ENCODE results near the gene NR0B2.
"Not testable (repeated sequence)": the region's sequence is repeated elsewhere in the genome, so short reads cannot be mapped to it uniquely, and the experiment has no call there.

NR0B2 gene

GRCh38 chr1:26888231-26888630 lies 25.5 kb downstream of the NR0B2 start:
- no peak overlapping the region for H3K4me3 ChIP-seq (ENCODE audit: low read length)
- no peaks in the 10 kb centered on the region for H3K4me1 ChIP-seq (ENCODE audit: insufficient read depth, low read length)
- no peak overlapping the region for H3K27ac ChIP-seq (ENCODE audit: low read depth, low read length)
- no peak overlapping the region for H3K9ac ChIP-seq (ENCODE audit: low read depth, low read length)
- WGBS = 100% methylated on average over 1 of the region's 1 CpG
- no peaks in the 10 kb centered on the region for H3K27me3 ChIP-seq (ENCODE audit: insufficient read depth, low read length)
- H3K36me3 ChIP-seq (ENCODE audit: insufficient read depth, low read length) = peaks cover 63% of the 10 kb centered on the region
- H3K9me3 ChIP-seq (ENCODE audit: insufficient read depth, low read depth, low read length) = no peaks in the 10 kb centered on the region

- 100% methylated on average over 1 of the region's 1 CpG for WGBS
- no peaks in the 10 kb centered on the region for H3K4me1 ChIP-seq (ENCODE audit: insufficient read depth, low read length)
- H3K27ac ChIP-seq (ENCODE audit: low read depth, low read length) = no peak overlapping the region
- H3K9me3 ChIP-seq (ENCODE audit: insufficient read depth, low read depth, low read length) = no peaks in the 10 kb centered on the region
- H3K4me3 ChIP-seq (ENCODE audit: low read length) = no peak overlapping the region
- H3K27me3 ChIP-seq (ENCODE audit: insufficient read depth, low read length) = no peaks in the 10 kb centered on the region
- peaks cover 63% of the 10 kb centered on the region for H3K36me3 ChIP-seq (ENCODE audit: insufficient read depth, low read length)
- no peak overlapping the region for H3K9ac ChIP-seq (ENCODE audit: low read depth, low read length)
Observed at GRCh38 chr1:26887125-26887524, 26.6 kb downstream of the NR0B2 start.

GRCh38 chr1:26882696-26883463 lies 30.9 kb downstream of the NR0B2 start:
- WGBS = 92% methylated on average over 5 of the region's 5 CpGs

GRCh38 chr1:26881611-26882010 lies 32.2 kb downstream of the NR0B2 start:
- H3K9ac ChIP-seq (ENCODE audit: low read depth, low read length); H3K4me3 ChIP-seq (ENCODE audit: low read length); H3K4me1 ChIP-seq (ENCODE audit: insufficient read depth, low read length); H3K27me3 ChIP-seq (ENCODE audit: insufficient read depth, low read length); H3K27ac ChIP-seq (ENCODE audit: low read depth, low read length); H3K9me3 ChIP-seq (ENCODE audit: insufficient read depth, low read depth, low read length): not testable (repeated sequence)
- peaks cover 86% of the 10 kb centered on the region for H3K36me3 ChIP-seq (ENCODE audit: insufficient read depth, low read length)
- whole genome bisulfite sequencing = 88% methylated on average over 6 of the region's 6 CpGs

More at GRCh38 chr1:26882696-26883463, 30.9 kb downstream of the NR0B2 start:
- Histone ChIP-seq H3K9ac (ENCODE audit: low read depth, low read length) (no peak overlapping the region), H3K4me1 (ENCODE audit: insufficient read depth, low read length) (no peaks in the 10 kb centered on the region), H3K27ac (ENCODE audit: low read depth, low read length) (no peak overlapping the region), H3K9me3 (ENCODE audit: insufficient read depth, low read depth, low read length) (no peaks in the 10 kb centered on the region), H3K27me3 (ENCODE audit: insufficient read depth, low read length) (no peaks in the 10 kb centered on the region), H3K36me3 (ENCODE audit: insufficient read depth, low read length) (peaks cover 81% of the 10 kb centered on the region), H3K4me3 (ENCODE audit: low read length) (no peak overlapping the region)

- Histone ChIP-seq H3K4me1 (ENCODE audit: insufficient read depth, low read length) (no peaks in the 10 kb centered on the region), H3K9me3 (ENCODE audit: insufficient read depth, low read depth, low read length) (no peaks in the 10 kb centered on the region)
- 98% methylated on average over 4 of the region's 4 CpGs for WGBS
Observed at GRCh38 chr1:26879793-26880192, 34.0 kb downstream of the NR0B2 start.

GRCh38 chr1:26877326-26877725 lies 36.4 kb downstream of the NR0B2 start:
- 95% methylated on average over 1 of the region's 2 CpGs for WGBS
- no peaks in the 10 kb centered on the region for H3K27me3 ChIP-seq (ENCODE audit: insufficient read depth, low read length)
- no peak overlapping the region for H3K4me3 ChIP-seq (ENCODE audit: low read length)
- H3K9ac ChIP-seq (ENCODE audit: low read depth, low read length) = no peak overlapping the region
- no peaks in the 10 kb centered on the region; the same call in 1 of the 2 replicates for H3K4me1 ChIP-seq (ENCODE audit: insufficient read depth, low read length)
- no peaks in the 10 kb centered on the region for H3K9me3 ChIP-seq (ENCODE audit: insufficient read depth, low read depth, low read length)
- no peak overlapping the region for H3K27ac ChIP-seq (ENCODE audit: low read depth, low read length)
- H3K36me3 ChIP-seq (ENCODE audit: insufficient read depth, low read length) = peaks cover 48% of the 10 kb centered on the region

More at GRCh38 chr1:26879793-26880192, 34.0 kb downstream of the NR0B2 start:
- H3K27me3 ChIP-seq (ENCODE audit: insufficient read depth, low read length) = no peaks in the 10 kb centered on the region
- H3K27ac ChIP-seq (ENCODE audit: low read depth, low read length) = no peak overlapping the region
- H3K4me3 ChIP-seq (ENCODE audit: low read length) = no peak overlapping the region
- peaks cover 72% of the 10 kb centered on the region for H3K36me3 ChIP-seq (ENCODE audit: insufficient read depth, low read length)
- no peak overlapping the region for H3K9ac ChIP-seq (ENCODE audit: low read depth, low read length)

GRCh38 chr1:26874896-26875295 lies 38.9 kb downstream of the NR0B2 start:
- WGBS = 55% methylated on average over 4 of the region's 4 CpGs
- H3K27ac ChIP-seq (ENCODE audit: low read depth, low read length) = peak overlapping the region; percentile 32; the same call in 1 of the 2 replicates

GRCh38 chr1:26873097-26873496 lies 40.7 kb downstream of the NR0B2 start:
- not testable (repeated sequence) for H3K9ac ChIP-seq (ENCODE audit: low read depth, low read length); H3K27me3 ChIP-seq (ENCODE audit: insufficient read depth, low read length); H3K4me1 ChIP-seq (ENCODE audit: insufficient read depth, low read length); H3K9me3 ChIP-seq (ENCODE audit: insufficient read depth, low read depth, low read length); H3K27ac ChIP-seq (ENCODE audit: low read depth, low read length); H3K4me3 ChIP-seq (ENCODE audit: low read length)
- 88% methylated on average over 2 of the region's 2 CpGs for WGBS
- H3K36me3 ChIP-seq (ENCODE audit: insufficient read depth, low read length) = peaks cover 14% of the 10 kb centered on the region

More at GRCh38 chr1:26874896-26875295, 38.9 kb downstream of the NR0B2 start:
- H3K9me3 ChIP-seq (ENCODE audit: insufficient read depth, low read depth, low read length) = no peaks in the 10 kb centered on the region
- H3K36me3 ChIP-seq (ENCODE audit: insufficient read depth, low read length) = peaks cover 26% of the 10 kb centered on the region
- H3K27me3 ChIP-seq (ENCODE audit: insufficient read depth, low read length) = no peaks in the 10 kb centered on the region
- no peaks in the 10 kb centered on the region; the same call in 1 of the 2 replicates for H3K4me1 ChIP-seq (ENCODE audit: insufficient read depth, low read length)
- H3K9ac ChIP-seq (ENCODE audit: low read depth, low read length) = no peak overlapping the region; the same call in 1 of the 2 replicates
- H3K4me3 ChIP-seq (ENCODE audit: low read length) = no peak overlapping the region

- WGBS = 1% methylated on average over 75 of the region's 75 CpGs
- Histone ChIP-seq H3K4me3 (ENCODE audit: low read length) (peak overlapping the region; percentile 70), H3K27ac (ENCODE audit: low read depth, low read length) (peak overlapping the region; percentile 80), H3K9me3 (ENCODE audit: insufficient read depth, low read depth, low read length) (no peaks in the 10 kb centered on the region), H3K4me1 (ENCODE audit: insufficient read depth, low read length) (peaks cover 11% of the 10 kb centered on the region), H3K9ac (ENCODE audit: low read depth, low read length) (peak overlapping the region; percentile 74), H3K27me3 (ENCODE audit: insufficient read depth, low read length) (peaks cover 16% of the 10 kb centered on the region), H3K36me3 (ENCODE audit: insufficient read depth, low read length) (no peaks in the 10 kb centered on the region)
Observed at GRCh38 chr1:26864610-26865480, 48.9 kb downstream of the NR0B2 start.

GRCh38 chr1:26863685-26864077 lies 50.1 kb downstream of the NR0B2 start:
- peak overlapping the region; percentile 70 for H3K4me3 ChIP-seq (ENCODE audit: low read length)
- H3K4me1 ChIP-seq (ENCODE audit: insufficient read depth, low read length) = peaks cover 11% of the 10 kb centered on the region
- peaks cover 16% of the 10 kb centered on the region for H3K27me3 ChIP-seq (ENCODE audit: insufficient read depth, low read length)
- no peak overlapping the region for H3K27ac ChIP-seq (ENCODE audit: low read depth, low read length)
- no peak overlapping the region; the same call in 1 of the 2 replicates for H3K9ac ChIP-seq (ENCODE audit: low read depth, low read length)
- H3K9me3 ChIP-seq (ENCODE audit: insufficient read depth, low read depth, low read length) = no peaks in the 10 kb centered on the region
- 84% methylated on average over 16 of the region's 20 CpGs for WGBS
- H3K36me3 ChIP-seq (ENCODE audit: insufficient read depth, low read length) = no peaks in the 10 kb centered on the region
